IPS-18a (cell line): ENCODE data around the gene LUC7L.
"Not testable (repeated sequence)": the region's sequence is repeated elsewhere in the genome, so short reads cannot be mapped to it uniquely, and the experiment has no call there.

Source experiments
- H3K27ac ChIP-seq: one replicate; pipeline ENCODE4 v1.5.1; 2013; ENCODE audit warnings: low read length
- H3K27me3 ChIP-seq: one replicate; pipeline ENCODE4 v1.6.1; 2013; ENCODE audit warnings: mild to moderate bottlenecking, low read length; ENCODE audit not compliant: control insufficient read depth, insufficient read depth
- H3K36me3 ChIP-seq: one replicate; pipeline ENCODE4 v1.6.1; 2013; ENCODE audit warnings: low read depth, low read length; ENCODE audit not compliant: control insufficient read depth
- H3K4me1 ChIP-seq: one replicate; pipeline ENCODE4 v1.6.1; 2013; ENCODE audit warnings: low read depth, low read length; ENCODE audit not compliant: control insufficient read depth
- H3K4me3 ChIP-seq: one replicate; pipeline ENCODE4 v1.5.1; 2013; ENCODE audit warnings: low read length
- H3K9ac ChIP-seq: one replicate; pipeline ENCODE4 v1.6.1; 2013; ENCODE audit warnings: mild to moderate bottlenecking, low read length, moderate library complexity
- H3K9me3 ChIP-seq: one replicate; pipeline ENCODE4 v1.6.1; 2013; ENCODE audit warnings: low read depth, low read length; ENCODE audit not compliant: control insufficient read depth

Gene LUC7L

GRCh38 chr16:167122-167690 lies 62.0 kb downstream of the LUC7L start:
- H3K9me3 ChIP-seq = no peaks in the 10 kb centered on the region
- no peaks in the 10 kb centered on the region for H3K36me3 ChIP-seq
- no peak overlapping the region for H3K9ac ChIP-seq
- H3K27me3 ChIP-seq = peaks cover 89% of the 10 kb centered on the region
- H3K27ac ChIP-seq = no peak overlapping the region
- H3K4me3 ChIP-seq = no peak overlapping the region
- H3K4me1 ChIP-seq = peaks cover 11% of the 10 kb centered on the region

- H3K27me3 ChIP-seq = peaks cover 87% of the 10 kb centered on the region
- H3K9ac ChIP-seq = no peak overlapping the region
- no peak overlapping the region for H3K4me3 ChIP-seq
- no peaks in the 10 kb centered on the region for H3K36me3 ChIP-seq
- peaks cover 11% of the 10 kb centered on the region for H3K4me1 ChIP-seq
- no peaks in the 10 kb centered on the region for H3K9me3 ChIP-seq
- H3K27ac ChIP-seq = no peak overlapping the region
Observed at GRCh38 chr16:166375-167121, 62.7 kb downstream of the LUC7L start.

GRCh38 chr16:165539-166374 lies 63.5 kb downstream of the LUC7L start, which contains the start of gene HBM:
Gene HBM (plus strand): TSS chr16:165978. CDS start chr16:165998, 20 bp downstream.
- peaks cover 80% of the 10 kb centered on the region for H3K27me3 ChIP-seq
- no peaks in the 10 kb centered on the region for H3K9me3 ChIP-seq
- H3K4me1 ChIP-seq = peaks cover 11% of the 10 kb centered on the region
- peak within 1 kb of the TSS; percentile 51 for H3K4me3 ChIP-seq
- H3K27ac ChIP-seq = no peak within 1 kb of the TSS
- H3K9ac ChIP-seq = no peak within 1 kb of the TSS
- H3K36me3 ChIP-seq = no peaks in the 10 kb centered on the region

GRCh38 chr16:164827-165538 lies 64.3 kb downstream of the LUC7L start:
- Histone ChIP-seq H3K4me1 (peaks cover 11% of the 10 kb centered on the region), H3K36me3 (no peaks in the 10 kb centered on the region), H3K4me3 (peak overlapping the region; percentile 51), H3K9me3 (no peaks in the 10 kb centered on the region), H3K27me3 (peaks cover 72% of the 10 kb centered on the region), H3K27ac (no peak overlapping the region), H3K9ac (no peak overlapping the region)

GRCh38 chr16:164134-164823 lies 65.0 kb downstream of the LUC7L start:
- H3K27ac ChIP-seq, H3K4me3 ChIP-seq, H3K9me3 ChIP-seq, H3K36me3 ChIP-seq, H3K9ac ChIP-seq: not testable (repeated sequence)
- Histone ChIP-seq H3K27me3 (peaks cover 70% of the 10 kb centered on the region), H3K4me1 (peaks cover 11% of the 10 kb centered on the region)

- H3K4me3 ChIP-seq, H3K27ac ChIP-seq, H3K9ac ChIP-seq, H3K9me3 ChIP-seq, H3K36me3 ChIP-seq: not testable (repeated sequence)
- H3K27me3 ChIP-seq = peaks cover 68% of the 10 kb centered on the region
- peaks cover 11% of the 10 kb centered on the region for H3K4me1 ChIP-seq
Observed at GRCh38 chr16:163696-164095, 65.6 kb downstream of the LUC7L start.

GRCh38 chr16:163139-163538 lies 66.1 kb downstream of the LUC7L start:
- H3K9me3 ChIP-seq, H3K27ac ChIP-seq, H3K4me3 ChIP-seq, H3K9ac ChIP-seq, H3K36me3 ChIP-seq: not testable (repeated sequence)
- H3K27me3 ChIP-seq = peaks cover 66% of the 10 kb centered on the region
- H3K4me1 ChIP-seq = peaks cover 11% of the 10 kb centered on the region

- Histone ChIP-seq H3K27me3 (peaks cover 66% of the 10 kb centered on the region), H3K9ac (no peak overlapping the region), H3K27ac (no peak overlapping the region), H3K9me3 (no peaks in the 10 kb centered on the region), H3K4me3 (no peak overlapping the region), H3K4me1 (peaks cover 10% of the 10 kb centered on the region), H3K36me3 (no peaks in the 10 kb centered on the region)
Observed at GRCh38 chr16:162271-162991, 66.8 kb downstream of the LUC7L start.

GRCh38 chr16:160691-161190 lies 68.5 kb downstream of the LUC7L start:
- peaks cover 62% of the 10 kb centered on the region for H3K27me3 ChIP-seq
- H3K36me3 ChIP-seq = no peaks in the 10 kb centered on the region
- no peaks in the 10 kb centered on the region for H3K9me3 ChIP-seq
- H3K27ac ChIP-seq = no peak overlapping the region
- H3K9ac ChIP-seq = no peak overlapping the region
- peaks cover 3% of the 10 kb centered on the region for H3K4me1 ChIP-seq
- H3K4me3 ChIP-seq = no peak overlapping the region

GRCh38 chr16:160242-160641 lies 69.0 kb downstream of the LUC7L start:
- H3K9ac ChIP-seq, H3K9me3 ChIP-seq, H3K4me1 ChIP-seq, H3K4me3 ChIP-seq, H3K36me3 ChIP-seq, H3K27ac ChIP-seq: not testable (repeated sequence)
- H3K27me3 ChIP-seq = peaks cover 62% of the 10 kb centered on the region
